DOHH2 (cell line): ENCODE data around the gene MAMDC2.

Experiments used
- CTCF ChIP-seq: fragments of 200-600 bp; sonication (generic); IDR thresholded peaks from one replicate; pipeline ENCODE4 v1.5.1; 2014; ENCODE audit warnings: antibody characterized with exemption, mild to moderate bottlenecking, low read depth, low read length; ENCODE audit not compliant: poor library complexity, severe bottlenecking
- EZH2phosphoT487 ChIP-seq: fragments of 200-600 bp; sonication (generic); IDR thresholded peaks from 2 replicates; pipeline ENCODE4 v1.6.1; 2017; ENCODE audit warnings: borderline replicate concordance, mild to moderate bottlenecking, antibody characterized with exemption, low read length, moderate library complexity, mixed read lengths

GRCh38 chr9:70101265-70101664 lies 57.6 kb downstream of the MAMDC2 start:
- TF ChIP-seq CTCF, result no peak
- TF ChIP-seq EZH2phosphoT487, result no peak
